Urinary bladder (tissue), 4 donors: ENCODE results near the gene PTPRN2. TPM values are rescaled to one million over a fixed set of nuclear protein-coding genes. Genes with fewer than 3 reads are reported as not detected.

Experiments
- DNase-seq: peaks from one replicate; pipeline ENCODE4 v3.0.0-alpha.2; 2015; ENCODE audit errors: extremely low spot score
- H3K27ac ChIP-seq: one replicate; pipeline ENCODE4 v1.5.1; 2013; ENCODE audit warnings: low read depth, mild to moderate bottlenecking, moderate library complexity
- H3K36me3 ChIP-seq: one replicate; pipeline ENCODE4 v1.6.1; 2013; ENCODE audit warnings: mild to moderate bottlenecking, moderate library complexity; ENCODE audit not compliant: insufficient read depth
- H3K4me1 ChIP-seq: one replicate; pipeline ENCODE4 v1.6.1; 2013; ENCODE audit warnings: mild to moderate bottlenecking, moderate library complexity; ENCODE audit not compliant: insufficient read depth
- H3K4me3 ChIP-seq: one replicate; pipeline ENCODE4 v1.5.1; 2013; ENCODE audit warnings: low read depth, low read length
- WGBS: extraction: QIAGEN DNeasy Blood & Tissue Kit; methylation state at CpG from one replicate; pipeline ENCODE4 v1.1.7; 2013; 5-methylcytosine and 5-hydroxymethylcytosine counted together
- polyA plus RNA-seq: library from polyadenylated mRNA; stranded (reverse); fragments of 200-250 nt; gene quantifications from one replicate; pipeline ENCODE4 v1.2.3, GENCODE V29; 2013
- total RNA-seq: library from RNA; depleted of rRNA; stranded (reverse); fragments of >200 nt; gene quantifications from one replicate; pipeline ENCODE4 v1.2.3, GENCODE V29; 2014
- donor health status: healthy with polysubstance abuse.
- donor health status: healthy.

Gene PTPRN2
- total and polyA plus RNA-seq, 2 donors: 2.8 to 4.4 TPM

- DNase-seq: no peak
- WGBS: 95% methylated on average over 23 of the region's 23 CpGs
- H3K4me3 ChIP-seq: no peak overlapping the region
- no peak overlapping the region for H3K27ac ChIP-seq
- H3K36me3 ChIP-seq: no peaks in the 10 kb centered on the region
- no peaks in the 10 kb centered on the region for H3K4me1 ChIP-seq
Measured at GRCh38 chr7:157973971-157974677, 613.5 kb downstream of the PTPRN2 start.

- Histone ChIP-seq H3K27ac (no peak overlapping the region), H3K36me3 (no peaks in the 10 kb centered on the region), H3K4me3 (no peak overlapping the region), H3K4me1 (no peaks in the 10 kb centered on the region)
- 78% methylated on average over 5 of the region's 5 CpGs for WGBS
- no peak for DNase-seq
Measured at GRCh38 chr7:157972914-157973313, 614.7 kb downstream of the PTPRN2 start.

GRCh38 chr7:157971501-157971900 is 616.1 kb downstream of the PTPRN2 start:
- H3K36me3 ChIP-seq: no peaks in the 10 kb centered on the region
- no peak for DNase-seq
- WGBS: 68% methylated on average over 5 of the region's 5 CpGs
- no peak overlapping the region for H3K4me3 ChIP-seq
- H3K27ac ChIP-seq: no peak overlapping the region
- H3K4me1 ChIP-seq: no peaks in the 10 kb centered on the region

- no peaks in the 10 kb centered on the region for H3K36me3 ChIP-seq
- H3K27ac ChIP-seq: no peak overlapping the region
- H3K4me3 ChIP-seq: no peak overlapping the region
- DNase-seq: no peak
- 47% methylated on average over 3 of the region's 3 CpGs for WGBS
- no peaks in the 10 kb centered on the region for H3K4me1 ChIP-seq
Measured at GRCh38 chr7:157970744-157971143, 616.9 kb downstream of the PTPRN2 start.

- Histone ChIP-seq H3K4me3 (no peak overlapping the region), H3K4me1 (no peaks in the 10 kb centered on the region), H3K36me3 (no peaks in the 10 kb centered on the region), H3K27ac (no peak overlapping the region)
- 81% methylated on average over 2 of the region's 2 CpGs for WGBS
- DNase-seq: no peak
Measured at GRCh38 chr7:157969995-157970394, 617.6 kb downstream of the PTPRN2 start.

- no peak for DNase-seq
- Histone ChIP-seq H3K4me3 (no peak overlapping the region), H3K27ac (no peak overlapping the region), H3K4me1 (no peaks in the 10 kb centered on the region), H3K36me3 (no peaks in the 10 kb centered on the region)
- WGBS: 93% methylated on average over 1 of the region's 1 CpG
Measured at GRCh38 chr7:157966490-157966889, 621.1 kb downstream of the PTPRN2 start.

- 91% methylated on average over 8 of the region's 8 CpGs for WGBS
Measured at GRCh38 chr7:157964521-157964920, 623.1 kb downstream of the PTPRN2 start.

GRCh38 chr7:157964016-157964415 is 623.6 kb downstream of the PTPRN2 start:
- 84% methylated on average over 8 of the region's 8 CpGs for WGBS

More at GRCh38 chr7:157964521-157964920, 623.1 kb downstream of the PTPRN2 start:
- H3K4me1 ChIP-seq: no peaks in the 10 kb centered on the region
- no peak overlapping the region for H3K27ac ChIP-seq
- no peak for DNase-seq
- no peaks in the 10 kb centered on the region for H3K36me3 ChIP-seq
- H3K4me3 ChIP-seq: no peak overlapping the region

GRCh38 chr7:157963526-157963925 is 624.1 kb downstream of the PTPRN2 start:
- no peak overlapping the region for H3K4me3 ChIP-seq
- no peak overlapping the region for H3K27ac ChIP-seq
- WGBS: 70% methylated on average over 9 of the region's 9 CpGs
- H3K4me1 ChIP-seq: no peaks in the 10 kb centered on the region
- H3K36me3 ChIP-seq: no peaks in the 10 kb centered on the region
- no peak for DNase-seq

More at GRCh38 chr7:157964016-157964415, 623.6 kb downstream of the PTPRN2 start:
- Histone ChIP-seq H3K36me3 (no peaks in the 10 kb centered on the region), H3K4me3 (no peak overlapping the region), H3K27ac (no peak overlapping the region), H3K4me1 (no peaks in the 10 kb centered on the region)
- DNase-seq: no peak

- WGBS: 72% methylated on average over 15 of the region's 15 CpGs
- no peak for DNase-seq
- H3K27ac ChIP-seq: no peak overlapping the region
Measured at GRCh38 chr7:157962458-157963306, 624.9 kb downstream of the PTPRN2 start.

GRCh38 chr7:157961731-157962457 is 625.7 kb downstream of the PTPRN2 start:
- 17% methylated on average over 29 of the region's 29 CpGs for WGBS
- no peaks in the 10 kb centered on the region for H3K4me1 ChIP-seq
- no peak overlapping the region for H3K4me3 ChIP-seq
- DNase-seq: no peak
- H3K27ac ChIP-seq: no peak overlapping the region
- H3K36me3 ChIP-seq: no peaks in the 10 kb centered on the region

More at GRCh38 chr7:157962458-157963306, 624.9 kb downstream of the PTPRN2 start:
- Histone ChIP-seq H3K4me1 (no peaks in the 10 kb centered on the region), H3K36me3 (no peaks in the 10 kb centered on the region), H3K4me3 (no peak overlapping the region)

- DNase-seq: no peak
- WGBS: 61% methylated on average over 13 of the region's 13 CpGs
- no peak overlapping the region for H3K27ac ChIP-seq
Measured at GRCh38 chr7:157955348-157955999, 632.1 kb downstream of the PTPRN2 start.

GRCh38 chr7:157954901-157955300 is 632.7 kb downstream of the PTPRN2 start:
- no peak overlapping the region for H3K27ac ChIP-seq

More at GRCh38 chr7:157955348-157955999, 632.1 kb downstream of the PTPRN2 start:
- Histone ChIP-seq H3K4me3 (no peak overlapping the region), H3K4me1 (no peaks in the 10 kb centered on the region), H3K36me3 (no peaks in the 10 kb centered on the region)

More at GRCh38 chr7:157954901-157955300, 632.7 kb downstream of the PTPRN2 start:
- WGBS: 77% methylated on average over 7 of the region's 7 CpGs
- H3K4me3 ChIP-seq: no peak overlapping the region
- no peaks in the 10 kb centered on the region for H3K4me1 ChIP-seq
- no peaks in the 10 kb centered on the region for H3K36me3 ChIP-seq
- no peak for DNase-seq
